ELF-1 (cell line): ENCODE measurements around the gene GTF2H1.
"Not testable (repeated sequence)": the region's sequence is repeated elsewhere in the genome, so short reads cannot be mapped to it uniquely, and the experiment has no call there.

ENCODE experiments used
- DNase-seq: peaks from one replicate; pipeline ENCODE4 v3.0.0-alpha.2; 2016; ENCODE audit warnings: low read depth, low spot score

GTF2H1 gene

DNA sequence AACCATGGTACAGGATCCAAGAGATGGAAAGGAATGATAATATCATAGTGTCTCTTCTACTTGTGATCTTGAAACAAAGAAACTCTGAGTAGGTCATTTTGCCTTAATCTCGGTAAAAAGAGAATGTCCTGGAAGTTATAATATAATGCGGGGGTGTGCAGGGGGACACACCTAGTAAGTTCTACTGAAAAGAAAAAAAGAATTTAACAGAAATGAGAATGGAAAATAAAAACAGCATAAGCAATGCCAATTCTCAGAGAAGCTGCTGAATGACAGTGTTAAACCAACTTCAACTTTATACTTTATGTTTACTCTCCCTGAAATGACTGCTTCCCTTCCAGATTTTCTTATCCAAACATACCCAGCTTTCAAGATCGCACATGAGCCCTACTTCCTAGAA is 2.5 kb upstream of the GTF2H1 start:
- DNase-seq: no peak

DNA sequence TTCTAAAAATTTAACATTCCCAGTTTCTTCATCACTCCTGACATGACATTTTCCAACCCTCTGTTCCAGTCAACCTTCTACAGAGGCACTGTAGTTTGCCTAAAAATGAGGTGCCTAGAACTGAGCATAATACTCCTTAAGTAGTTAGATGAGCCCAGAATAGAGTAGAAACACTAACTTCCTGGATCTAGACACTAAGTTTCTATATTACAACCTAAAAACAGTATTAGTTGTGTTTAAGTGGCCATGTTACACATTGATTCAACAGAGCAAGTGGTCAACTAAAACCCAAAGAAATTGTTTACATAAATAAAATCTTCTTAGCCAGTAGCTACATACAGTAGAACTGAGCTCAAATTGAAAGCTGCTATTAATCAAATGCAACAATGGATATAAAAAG is 1.8 kb upstream of the GTF2H1 start:
- DNase-seq: no peak

DNA sequence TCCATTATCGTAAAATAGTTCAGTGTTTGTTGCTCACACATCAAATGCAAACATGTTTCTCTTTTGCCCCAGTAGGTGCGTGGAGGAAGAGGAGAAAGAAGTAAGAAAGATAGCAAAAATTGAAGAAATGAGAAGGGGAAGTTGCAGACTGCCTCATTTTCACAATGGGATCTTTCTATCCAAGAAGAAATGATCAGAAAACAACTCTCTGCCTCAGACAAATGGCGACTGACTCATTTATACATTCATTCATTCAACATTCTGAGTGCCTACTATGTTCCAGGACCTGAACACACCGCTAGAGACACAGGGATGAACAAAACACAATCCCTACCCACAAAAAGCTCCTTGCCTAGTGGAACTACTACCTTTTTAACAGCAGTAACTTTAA is 794 bp upstream of the GTF2H1 start:
- DNase-seq: no peak

DNA sequence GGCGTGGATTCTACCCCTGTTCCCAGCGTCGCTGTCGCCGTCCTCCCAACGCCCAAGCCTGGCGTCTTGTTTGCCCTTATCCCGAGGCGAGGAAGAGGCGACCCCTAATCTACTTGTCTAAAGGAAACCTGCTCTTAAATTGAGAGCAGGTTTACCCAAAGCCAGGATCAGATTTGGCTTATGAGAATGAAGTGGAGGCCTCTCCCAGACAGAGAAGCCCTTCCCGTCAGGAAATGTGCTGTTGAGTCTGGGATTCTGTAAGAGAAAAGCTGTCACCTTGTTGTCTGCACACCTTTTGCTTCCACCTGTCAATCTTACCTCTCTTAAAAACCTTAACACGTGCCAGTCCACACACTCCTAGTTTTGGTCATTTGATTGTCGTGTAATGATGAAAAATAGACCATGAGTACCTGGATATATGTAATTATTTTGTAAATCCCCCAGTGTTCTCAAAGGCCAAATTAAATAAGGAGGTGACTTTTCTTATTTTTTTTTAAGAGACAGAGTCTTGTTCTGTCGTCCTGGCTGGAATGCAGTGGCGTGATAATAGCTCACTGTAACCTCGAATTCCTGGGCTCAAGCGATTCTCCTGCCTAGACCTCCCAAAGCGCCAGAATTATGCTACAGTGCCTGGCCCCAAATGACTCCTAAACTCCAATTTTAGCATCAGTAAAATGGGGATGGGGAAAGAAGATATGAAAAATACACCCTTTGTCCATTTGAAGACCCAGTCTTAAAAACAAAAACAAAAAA is 627 bp downstream of the GTF2H1 start:
- DNase-seq: peak; percentile 37

DNA sequence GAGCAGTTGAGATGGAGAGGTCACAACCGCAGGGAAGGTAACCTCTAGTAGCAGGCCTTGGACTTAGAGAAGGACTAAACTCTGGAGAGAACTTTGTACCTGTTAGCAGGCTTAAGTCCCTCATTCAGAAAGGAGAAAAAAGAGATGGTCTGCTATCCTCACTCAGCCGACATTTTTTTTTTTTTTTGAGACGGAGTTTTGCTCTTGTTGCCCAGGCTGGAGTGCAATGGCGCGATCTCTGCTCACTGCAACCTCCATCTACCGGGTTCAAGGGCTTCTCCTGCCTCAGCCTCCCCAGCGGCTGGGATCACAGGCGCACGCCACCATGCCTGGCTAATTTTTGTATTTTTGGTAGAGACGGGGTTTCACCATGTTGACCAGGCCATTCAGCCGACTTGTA is 1.5 kb downstream of the GTF2H1 start:
- DNase-seq: not testable (repeated sequence)

DNA sequence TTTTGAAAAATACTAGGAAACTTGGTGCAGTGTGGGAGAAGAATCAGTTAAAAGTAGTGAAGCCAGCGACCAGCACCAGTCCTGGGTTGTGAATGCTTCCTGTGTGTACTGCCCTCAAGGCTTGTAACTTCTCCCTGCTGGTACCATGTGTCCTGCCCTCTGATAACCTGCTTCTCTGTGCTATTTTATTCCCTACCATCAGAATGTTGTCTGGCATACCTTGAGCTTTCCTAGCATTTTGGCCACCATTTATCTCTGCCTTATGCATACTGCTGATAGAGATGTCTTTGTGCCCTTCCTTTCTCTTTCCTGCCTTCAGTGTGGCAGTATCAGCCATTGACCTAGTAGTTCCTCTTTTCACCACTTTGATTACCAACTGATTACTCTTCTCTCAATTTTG is 2.0 kb downstream of the GTF2H1 start:
- peak; percentile 9 for DNase-seq

DNA sequence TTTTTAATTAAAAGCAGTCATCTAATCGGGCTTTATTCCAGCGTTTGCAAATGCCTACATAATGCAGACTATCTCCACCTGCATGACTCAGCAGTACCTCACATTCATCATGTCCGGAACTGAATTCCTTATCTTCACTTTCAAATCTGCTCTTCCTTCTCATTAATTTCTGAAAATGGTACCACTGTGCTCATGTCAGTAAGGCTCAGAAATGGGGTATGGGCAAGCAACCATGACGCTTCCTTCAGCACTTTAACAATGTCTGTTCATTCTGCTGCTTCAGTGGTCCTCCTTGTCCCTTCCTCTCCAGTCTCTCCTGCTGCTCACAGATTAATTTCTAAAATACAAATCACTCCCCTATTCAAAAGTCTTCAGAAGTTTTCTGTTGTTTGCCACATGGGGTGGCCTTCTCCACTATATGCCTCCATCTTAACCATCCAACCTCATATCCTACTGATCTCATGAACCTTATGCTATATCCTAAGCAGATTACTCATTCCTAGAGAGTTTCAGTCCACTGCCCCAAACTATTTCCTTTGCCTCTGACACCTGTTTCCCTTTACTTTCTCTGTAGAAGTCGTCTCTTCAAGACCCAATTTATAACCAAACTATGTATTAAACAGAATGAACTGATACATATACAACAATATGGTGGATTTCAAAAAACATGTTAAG is 7.0 kb downstream of the GTF2H1 start:
- DNase-seq: no peak

DNA sequence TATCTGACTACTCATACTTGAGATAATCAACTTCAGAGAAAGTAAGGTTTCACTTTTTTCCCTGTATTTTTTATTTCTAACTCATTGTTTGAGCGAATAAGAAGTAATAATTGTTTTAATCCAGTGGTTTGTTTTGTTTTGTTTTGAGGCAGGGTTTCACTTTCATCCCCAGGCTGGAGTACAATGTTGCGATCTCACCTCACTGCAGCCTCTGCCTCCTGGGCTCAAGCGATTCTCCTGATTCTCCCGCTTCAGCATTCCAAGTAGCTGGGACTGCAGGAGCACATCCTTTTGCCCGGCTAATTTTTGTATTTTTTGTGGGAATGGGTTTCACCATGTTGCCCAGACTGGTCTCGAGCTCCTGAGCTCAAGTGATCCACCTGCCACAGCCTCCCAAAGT is 8.6 kb downstream of the GTF2H1 start:
- no peak for DNase-seq

DNA sequence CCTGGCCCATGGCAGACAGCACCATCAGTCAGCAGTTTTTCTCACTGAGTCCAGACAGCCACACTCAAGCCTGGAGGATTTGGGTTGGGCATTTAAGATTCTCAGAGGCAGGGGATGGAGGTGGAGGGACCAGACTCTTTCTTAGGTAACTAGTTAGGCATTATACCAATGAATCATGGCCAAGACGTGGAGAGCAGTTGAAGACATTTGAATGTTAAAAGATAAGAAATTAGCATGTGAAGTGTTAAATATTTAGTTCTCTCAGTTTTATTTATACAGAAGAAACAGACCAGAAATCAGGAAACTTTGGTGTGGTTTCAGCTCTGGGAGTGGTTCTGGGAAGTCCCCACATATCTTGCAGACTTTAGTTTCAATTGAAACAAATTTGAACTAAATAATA is 9.9 kb downstream of the GTF2H1 start:
- no peak for DNase-seq

DNA sequence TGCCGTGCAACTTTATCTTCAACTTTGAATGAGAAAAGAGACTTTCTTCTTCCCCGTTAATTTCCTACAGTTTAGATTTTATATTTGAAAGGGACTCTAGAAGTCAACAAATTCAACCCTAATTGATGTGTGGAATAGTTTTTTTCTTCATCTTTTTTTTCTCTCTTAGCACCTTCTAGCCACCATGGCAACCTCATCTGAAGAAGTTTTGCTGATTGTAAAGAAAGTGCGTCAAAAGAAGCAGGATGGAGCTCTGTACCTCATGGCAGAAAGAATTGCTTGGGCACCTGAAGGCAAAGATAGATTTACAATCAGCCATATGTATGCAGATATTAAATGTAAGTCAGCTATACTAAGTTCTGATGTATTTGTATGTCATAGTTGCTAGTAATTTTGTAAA is 10.5 kb downstream of the GTF2H1 start:
- DNase-seq: no peak

DNA sequence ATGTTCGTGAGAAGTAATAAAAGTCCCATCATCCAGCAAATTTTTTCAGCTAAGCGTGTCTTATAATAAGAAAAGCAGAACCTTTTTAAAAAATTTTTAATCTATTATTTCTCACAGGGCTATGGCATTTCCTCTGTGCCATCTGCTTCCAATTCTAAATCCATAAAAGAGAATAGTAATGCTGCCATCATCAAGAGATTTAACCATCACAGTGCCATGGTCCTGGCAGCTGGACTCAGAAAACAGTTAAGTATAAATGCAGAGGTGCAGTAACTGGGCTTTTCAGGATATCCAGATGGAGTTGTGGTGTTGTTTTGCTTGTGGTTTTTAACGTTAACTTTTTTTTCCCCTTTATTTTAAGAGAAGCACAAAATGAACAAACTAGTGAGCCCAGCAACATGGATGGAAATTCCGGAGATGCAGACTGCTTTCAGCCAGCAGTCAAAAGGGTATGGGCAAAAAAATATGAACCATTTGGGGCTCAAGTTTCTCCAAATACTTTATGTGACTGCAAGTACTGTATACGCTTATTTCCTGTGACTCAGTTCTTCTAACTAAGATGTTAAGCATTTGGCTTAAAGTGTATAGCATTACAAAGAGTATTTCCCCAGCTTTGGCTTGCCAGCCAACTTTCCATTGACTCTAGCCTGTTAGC is 25.2 kb downstream of the GTF2H1 start:
- DNase-seq: no peak

DNA sequence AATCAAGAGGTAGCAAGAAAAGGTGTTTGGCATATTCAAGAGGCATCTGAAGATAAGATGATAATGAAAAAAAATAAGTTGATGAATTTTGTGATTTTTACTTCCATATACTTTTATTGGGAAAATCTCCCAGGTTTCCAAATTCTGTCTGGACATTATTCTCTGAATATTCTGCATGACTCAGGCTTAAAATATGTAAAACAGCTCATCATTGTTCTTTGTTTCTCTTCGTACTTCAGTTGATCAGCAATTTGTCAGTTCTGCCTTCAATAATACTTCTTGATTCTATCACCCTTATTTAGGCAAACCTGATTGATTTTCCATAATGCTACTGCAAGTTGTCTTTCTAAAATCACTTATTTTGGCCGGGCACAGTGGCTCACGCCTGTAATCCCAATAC is 30.2 kb downstream of the GTF2H1 start:
- no peak for DNase-seq

DNA sequence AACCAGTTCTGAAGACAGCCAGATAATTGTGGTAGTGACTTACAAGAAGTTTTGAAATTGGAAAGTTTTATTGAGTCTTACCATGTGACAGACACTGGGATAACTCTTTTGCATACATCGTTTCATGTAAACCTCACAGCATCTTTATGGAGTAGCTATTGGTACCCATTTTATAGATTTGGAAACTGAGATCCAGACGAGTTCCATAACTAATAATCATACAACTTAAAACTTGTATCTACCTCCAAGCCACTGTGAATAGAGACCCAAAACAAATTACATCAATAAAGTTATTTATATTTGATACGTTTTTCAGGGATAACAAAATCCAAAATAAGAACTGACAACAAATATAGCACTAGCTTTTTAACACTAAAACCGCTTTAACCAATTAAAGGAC is 36.3 kb downstream of the GTF2H1 start:
- no peak for DNase-seq

DNA sequence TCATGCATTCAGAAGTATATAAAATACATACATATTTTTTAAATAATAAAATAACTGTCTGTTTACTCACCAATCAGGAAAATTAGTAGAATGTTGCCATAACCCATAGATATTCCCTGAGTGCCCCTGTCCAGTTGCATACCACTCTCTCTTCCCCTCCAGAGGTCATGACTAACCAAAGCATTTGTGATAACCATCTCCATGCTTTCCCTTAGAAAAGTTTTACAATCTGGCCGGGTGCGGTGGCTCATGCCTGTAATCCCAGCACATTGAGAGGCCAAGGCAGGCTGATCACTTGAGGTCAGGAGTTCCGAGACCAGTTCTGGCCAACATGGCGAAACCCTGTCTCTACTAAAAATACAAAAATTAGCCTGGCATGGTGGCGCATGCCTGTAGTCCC is 38.8 kb downstream of the GTF2H1 start:
- no peak for DNase-seq

DNA sequence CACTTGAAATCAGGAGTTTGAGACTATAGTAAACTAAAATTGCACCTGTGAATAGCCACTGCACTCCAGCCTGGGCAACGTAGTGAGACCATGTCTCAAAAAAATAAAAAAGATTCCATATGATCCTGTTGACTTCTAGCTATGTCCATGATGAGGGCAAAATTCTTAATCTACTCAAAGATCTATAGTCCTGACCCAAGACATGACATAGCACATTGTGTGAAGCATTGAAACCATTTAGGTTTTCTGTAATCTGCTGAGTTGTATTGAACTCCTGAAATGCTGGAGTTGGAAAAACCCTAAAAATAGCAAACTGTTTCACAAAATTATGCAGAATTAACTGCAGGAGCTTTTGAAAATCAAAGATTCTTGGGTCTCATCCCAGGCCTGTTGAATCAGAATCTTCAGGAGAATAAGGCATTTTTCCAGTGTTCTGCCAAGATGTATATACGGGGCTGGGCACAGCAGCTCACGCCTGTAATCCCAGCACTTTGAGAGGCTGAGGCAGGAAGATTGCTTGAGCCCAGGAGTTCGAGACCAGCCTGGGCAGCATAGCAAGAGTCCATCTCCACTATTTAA is 42.2 kb downstream of the GTF2H1 start:
- DNase-seq: no peak

DNA sequence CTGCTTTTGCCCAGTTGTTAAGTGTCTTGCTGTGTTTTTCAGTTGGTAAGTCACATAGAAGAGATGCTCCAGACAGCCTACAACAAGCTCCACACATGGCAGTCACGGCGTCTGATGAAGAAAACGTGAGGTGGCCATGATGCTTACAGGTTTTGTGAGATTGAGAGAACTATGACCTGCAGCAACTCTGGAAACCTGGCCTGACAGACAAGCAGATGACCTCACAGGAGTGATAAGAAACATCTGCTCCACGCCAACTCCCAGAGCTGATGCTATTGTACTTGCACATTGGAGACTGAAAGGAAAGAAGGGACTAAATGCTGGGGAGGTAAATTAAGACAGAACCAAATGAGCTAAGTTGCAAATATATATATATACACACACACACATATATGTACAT is 43.4 kb downstream of the GTF2H1 start:
- DNase-seq: no peak

DNA sequence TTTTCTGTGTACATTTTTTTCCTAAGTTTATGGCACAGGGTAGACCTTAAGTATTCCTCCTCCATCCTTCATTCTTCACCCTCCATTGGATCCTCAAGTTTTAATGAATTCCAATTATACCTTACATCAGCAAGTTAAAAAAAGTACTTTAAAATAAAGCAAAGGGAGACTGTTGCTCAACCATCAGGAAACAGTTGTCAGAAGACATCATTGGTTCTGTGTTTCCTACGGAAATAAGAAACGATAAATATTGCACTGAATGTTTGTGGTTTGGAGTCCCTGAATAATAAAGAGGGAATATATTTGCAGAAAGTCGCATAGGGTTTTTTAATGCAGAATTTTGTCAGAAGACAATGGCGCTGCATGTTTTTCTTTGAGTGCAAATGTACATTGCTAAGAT is 43.9 kb downstream of the GTF2H1 start:
- no peak for DNase-seq

DNA sequence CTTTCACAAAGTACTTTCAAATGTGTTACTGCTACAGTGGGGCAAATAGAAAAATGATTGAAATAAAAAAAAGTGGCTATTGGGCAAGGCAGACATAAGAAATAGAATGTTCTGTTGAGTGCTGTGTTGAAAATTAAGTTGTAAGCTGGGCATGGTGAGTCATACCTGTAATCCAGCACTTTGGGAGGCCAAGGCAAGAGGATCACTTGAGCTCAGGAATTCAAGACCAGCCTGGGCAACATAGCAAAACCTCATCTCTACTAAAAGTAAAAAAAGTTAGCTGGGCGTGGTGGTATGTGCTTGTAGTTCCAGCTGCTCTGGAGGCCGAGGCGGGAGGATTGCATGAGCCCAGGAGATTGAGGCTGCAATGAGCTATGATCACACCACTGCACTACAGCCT is 45.1 kb downstream of the GTF2H1 start:
- no peak for DNase-seq

DNA sequence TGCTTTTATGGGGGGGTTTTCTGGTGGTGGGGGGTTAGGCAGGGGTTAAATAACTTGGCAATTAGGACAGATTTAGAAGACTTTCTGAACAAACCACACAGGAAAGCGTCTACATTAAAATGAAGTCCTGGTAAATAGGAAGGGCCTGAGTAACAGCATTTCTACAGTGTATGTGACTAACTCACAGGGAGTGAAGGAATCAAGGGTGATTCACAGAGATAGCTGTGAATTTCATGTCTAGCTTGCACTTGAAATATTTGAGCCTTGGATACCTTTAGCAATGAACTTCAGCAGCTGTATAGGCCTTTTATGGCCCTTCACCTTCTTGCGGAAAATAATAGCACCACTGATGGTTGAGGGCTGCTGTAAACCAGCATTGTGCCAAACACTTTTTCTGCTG is 45.9 kb downstream of the GTF2H1 start:
- DNase-seq: no peak

DNA sequence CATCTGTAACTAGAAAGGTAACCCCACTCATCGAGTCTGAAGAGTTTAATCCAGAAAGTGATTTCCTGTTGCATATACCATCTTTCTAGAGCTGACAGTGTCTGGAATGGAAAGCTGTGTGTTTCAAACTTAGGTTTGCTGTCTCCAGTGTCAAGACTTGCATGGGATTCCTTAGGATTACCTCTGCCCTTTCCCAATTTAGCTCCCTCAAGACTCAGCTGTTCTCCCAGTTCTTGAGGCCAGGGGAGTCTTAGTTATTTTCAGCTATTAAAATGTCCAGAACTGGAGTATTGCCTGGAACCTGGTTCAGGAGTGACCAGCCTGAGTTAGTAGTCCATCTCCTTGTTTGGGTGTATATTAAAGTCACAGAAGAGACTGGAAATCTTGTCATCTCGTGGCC is 47.0 kb downstream of the GTF2H1 start:
- no peak for DNase-seq

DNA sequence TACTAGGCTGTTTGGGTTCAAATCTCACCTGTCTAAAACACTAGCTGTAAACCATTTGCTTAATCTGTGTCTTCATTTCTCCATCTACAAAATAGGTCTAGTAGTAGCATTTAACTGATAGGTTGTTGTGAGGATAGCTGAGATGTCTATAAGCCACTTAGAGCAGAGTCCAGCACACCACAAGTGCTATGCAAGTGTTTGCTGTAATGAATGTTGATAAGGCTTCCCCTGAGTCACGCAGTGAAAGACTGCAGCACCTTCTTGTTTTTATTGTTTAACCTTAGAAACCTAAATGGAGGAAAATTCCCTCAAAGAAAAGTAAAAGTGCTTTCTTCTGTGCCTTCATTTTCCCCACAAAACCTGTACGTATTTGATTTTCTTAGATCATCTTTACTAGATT is 48.9 kb downstream of the GTF2H1 start:
- DNase-seq: no peak

DNA sequence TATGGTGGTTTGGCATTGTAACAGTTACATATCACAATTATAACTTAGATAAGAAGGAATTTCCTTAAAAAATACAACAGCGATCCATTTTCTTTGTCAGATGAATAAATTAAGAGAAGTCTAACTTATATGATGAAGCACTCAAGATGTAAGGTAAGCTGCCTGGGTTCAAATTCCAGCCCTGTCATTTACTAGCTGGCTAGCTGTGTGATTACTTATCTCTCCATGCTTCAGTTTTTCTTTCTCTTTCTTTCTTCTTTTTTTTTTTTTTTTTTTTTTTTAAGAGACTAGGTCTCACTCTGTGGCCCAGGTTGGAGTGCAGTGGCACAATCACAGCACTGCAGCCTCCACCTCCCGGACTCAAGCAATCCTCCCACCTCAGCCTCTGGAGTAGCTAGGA is 49.8 kb downstream of the GTF2H1 start:
- DNase-seq: no peak

DNA sequence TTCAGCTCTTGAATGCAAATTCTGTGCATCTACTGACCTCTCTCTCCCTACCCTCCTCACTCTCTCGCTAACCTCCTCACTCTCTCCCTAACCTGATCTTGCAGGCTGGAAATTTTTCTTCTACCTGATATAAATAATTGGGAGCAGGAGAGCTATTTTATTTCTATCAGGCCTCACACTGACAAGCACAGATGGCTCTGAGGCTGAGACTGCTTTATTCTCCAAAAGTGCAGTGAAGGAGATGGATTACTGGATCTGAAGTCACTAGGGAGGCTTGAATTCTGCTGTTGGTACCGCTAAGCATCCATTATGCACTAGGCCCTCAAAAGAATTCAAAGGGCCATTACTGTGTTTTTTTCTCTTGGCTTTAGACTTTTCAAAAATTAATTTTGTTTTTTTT is 52.6 kb downstream of the GTF2H1 start:
- DNase-seq: no peak
